Epithelial cell of esophagus (primary cell): ENCODE measurements around the gene DGKI.

ENCODE experiments used
- DNase-seq: peaks from one replicate; pipeline ENCODE4 v3.0.0; 2010; ENCODE audit warnings: low read depth
- H3K4me3 ChIP-seq: 2 replicates; pipeline ENCODE4 v1.5.1; 2011; ENCODE audit warnings: mild to moderate bottlenecking, low read length, control low read depth
- TF ChIP-seq, protein P1 (sequence below): IDR thresholded peaks from 2 replicates; pipeline ENCODE4 v1.5.1; 2011; ENCODE audit warnings: low read depth, mild to moderate bottlenecking, low read length, control low read depth, inconsistent platforms; ENCODE audit not compliant: insufficient read depth; ENCODE audit errors: missing control alignments

DGKI gene

DNA sequence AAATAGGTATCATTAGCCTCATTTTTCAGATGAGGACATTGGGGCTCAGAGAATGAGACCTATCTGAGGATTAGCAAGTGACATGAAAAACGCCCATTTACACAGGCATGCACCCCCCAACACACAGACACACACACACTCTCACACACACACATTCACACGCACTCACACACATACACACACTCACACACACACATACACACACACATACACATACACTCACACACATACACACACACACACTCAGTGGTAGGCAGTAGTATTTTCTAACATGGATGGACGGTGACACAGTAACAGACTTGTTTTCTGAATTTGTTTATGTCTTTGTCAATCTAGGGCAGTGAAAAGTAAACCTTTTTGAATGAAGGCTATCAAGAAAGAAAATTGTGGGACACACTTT lies 21.3 kb downstream of the DGKI start:
- TF ChIP-seq, protein P1, sequence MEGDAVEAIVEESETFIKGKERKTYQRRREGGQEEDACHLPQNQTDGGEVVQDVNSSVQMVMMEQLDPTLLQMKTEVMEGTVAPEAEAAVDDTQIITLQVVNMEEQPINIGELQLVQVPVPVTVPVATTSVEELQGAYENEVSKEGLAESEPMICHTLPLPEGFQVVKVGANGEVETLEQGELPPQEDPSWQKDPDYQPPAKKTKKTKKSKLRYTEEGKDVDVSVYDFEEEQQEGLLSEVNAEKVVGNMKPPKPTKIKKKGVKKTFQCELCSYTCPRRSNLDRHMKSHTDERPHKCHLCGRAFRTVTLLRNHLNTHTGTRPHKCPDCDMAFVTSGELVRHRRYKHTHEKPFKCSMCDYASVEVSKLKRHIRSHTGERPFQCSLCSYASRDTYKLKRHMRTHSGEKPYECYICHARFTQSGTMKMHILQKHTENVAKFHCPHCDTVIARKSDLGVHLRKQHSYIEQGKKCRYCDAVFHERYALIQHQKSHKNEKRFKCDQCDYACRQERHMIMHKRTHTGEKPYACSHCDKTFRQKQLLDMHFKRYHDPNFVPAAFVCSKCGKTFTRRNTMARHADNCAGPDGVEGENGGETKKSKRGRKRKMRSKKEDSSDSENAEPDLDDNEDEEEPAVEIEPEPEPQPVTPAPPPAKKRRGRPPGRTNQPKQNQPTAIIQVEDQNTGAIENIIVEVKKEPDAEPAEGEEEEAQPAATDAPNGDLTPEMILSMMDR, result no peak
- H3K4me3 ChIP-seq, result no peak overlapping the region
- DNase-seq, result no peak

DNA sequence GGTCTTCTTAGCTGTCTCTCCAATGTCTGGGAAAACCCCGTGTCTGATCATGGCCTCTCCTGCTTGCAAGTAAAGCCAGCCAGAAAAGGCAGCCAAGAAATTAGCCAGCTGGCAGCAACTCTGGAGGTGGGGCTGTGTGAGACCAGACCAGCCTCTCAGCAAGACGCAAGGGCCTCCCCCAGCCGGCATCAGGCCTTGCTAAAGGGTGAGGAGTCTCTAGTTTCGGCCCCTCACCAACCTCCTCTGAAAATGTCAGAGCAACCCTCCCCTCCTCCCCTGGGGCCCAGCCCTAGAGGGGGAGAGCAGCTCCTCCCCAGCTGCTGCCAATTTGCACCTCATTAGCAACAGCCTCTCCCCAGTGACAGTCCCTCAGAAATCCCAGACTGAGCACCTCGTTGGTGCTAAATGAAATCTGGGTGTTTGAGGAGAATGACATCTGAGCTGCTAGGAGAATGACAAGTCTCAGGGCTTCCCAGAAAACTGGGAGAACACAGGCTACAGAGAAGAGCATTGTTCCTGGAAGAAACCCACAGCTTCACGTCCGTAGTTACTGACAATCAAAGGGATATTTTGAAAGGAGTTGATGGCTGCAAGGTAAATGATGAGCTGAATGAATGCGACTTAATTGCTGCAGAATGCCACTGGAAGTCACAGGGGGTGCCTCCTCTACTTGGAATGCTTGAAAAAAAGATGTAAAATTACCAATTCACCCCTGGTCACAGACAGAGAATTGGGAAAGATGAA lies 25.9 kb downstream of the DGKI start:
- no peak overlapping the region for H3K4me3 ChIP-seq
- peak; percentile 5 for DNase-seq
- TF ChIP-seq, protein P1, result no peak

DNA sequence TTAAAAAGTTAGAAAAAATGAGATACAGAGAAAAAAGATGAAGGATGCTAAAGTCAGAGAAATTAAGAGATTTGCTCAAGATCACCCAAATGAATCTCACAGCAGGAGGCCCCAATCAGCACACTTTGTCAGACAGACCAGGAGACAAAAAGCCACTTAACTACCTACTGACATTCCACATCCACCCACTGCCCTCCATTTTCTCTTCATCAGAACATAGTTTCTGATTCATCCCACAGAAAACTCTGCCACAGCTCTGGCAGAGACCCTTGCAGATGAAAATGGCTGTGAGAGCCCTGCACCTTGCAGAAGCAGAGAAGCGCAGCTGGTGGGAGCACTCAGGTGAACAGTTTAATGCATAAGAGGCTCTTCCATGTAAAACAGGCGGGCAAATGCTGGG lies 26.6 kb downstream of the DGKI start:
- no peak for DNase-seq
- no peak overlapping the region for H3K4me3 ChIP-seq
- TF ChIP-seq, protein P1, result no peak

DNA sequence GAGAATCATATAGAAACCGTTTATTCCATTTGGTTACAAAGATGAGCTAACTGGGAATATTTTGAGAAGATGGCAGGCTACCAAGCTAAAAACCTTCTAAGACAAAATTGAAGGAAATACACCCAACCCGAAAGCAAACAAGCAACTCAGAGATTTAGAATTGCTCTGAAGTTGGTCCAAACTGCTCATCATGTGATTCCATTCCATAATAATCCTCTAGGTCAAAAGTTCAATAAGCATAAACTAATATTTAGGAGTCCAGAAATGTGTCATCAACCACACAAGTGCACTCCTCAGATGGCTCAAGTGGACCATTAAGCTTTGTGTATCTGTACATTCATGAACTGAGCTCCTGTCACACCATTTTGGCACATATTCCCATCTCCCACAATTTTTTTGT lies 28.7 kb downstream of the DGKI start:
- TF ChIP-seq, protein P1, result no peak
- no peak for DNase-seq
- no peak overlapping the region for H3K4me3 ChIP-seq

DNA sequence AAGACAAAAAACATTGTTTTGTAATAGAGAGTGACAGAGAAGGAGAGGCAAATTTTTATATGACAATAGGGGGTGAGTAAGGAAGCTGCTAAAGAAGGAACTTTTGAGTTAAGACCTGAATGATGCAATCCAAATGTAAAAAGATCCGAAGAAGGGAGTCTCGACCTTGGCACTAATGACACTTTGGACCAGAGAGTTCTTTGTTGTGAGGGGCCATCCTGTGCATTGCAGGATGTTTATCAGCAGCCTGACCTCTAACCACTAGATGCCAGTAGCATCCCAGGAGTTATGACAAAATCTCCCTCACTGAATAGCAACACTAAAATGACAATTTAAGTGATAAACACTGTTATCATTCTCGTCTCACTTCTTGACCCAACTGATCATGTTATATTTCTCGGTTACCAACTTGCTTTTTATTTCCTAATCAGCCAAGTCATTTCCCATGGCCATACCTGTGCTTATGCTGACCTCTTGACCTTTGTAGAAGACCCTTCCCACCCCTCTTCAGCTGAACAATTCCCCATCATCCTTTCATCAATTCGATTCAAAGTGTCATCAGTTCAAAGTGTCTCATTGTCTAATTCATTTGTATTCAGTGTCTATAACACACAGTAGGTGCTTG lies 30.0 kb downstream of the DGKI start:
- peak; percentile 27 for DNase-seq
- TF ChIP-seq, protein P1, result peak; percentile 56
- H3K4me3 ChIP-seq, result no peak overlapping the region

DNA sequence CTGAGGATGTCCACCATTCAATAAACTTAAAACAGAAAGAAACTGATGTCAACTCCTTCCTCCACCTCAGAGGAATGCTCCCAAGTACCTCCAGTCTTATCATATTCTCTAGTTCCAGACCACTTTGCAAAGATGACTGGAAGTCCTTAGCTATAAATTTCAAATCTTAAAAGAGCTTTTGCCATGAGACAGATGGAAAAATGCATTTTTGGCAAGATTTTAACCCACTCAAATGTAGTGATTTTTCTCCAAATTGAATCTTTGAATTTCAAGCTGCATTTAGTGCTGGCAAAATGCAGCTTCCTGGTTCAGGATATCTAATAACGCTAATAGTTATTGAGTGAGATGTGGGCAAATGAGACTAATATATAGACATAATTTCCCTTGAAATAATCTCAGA lies 33.2 kb downstream of the DGKI start:
- H3K4me3 ChIP-seq, result no peak overlapping the region
- TF ChIP-seq, protein P1, result no peak
- no peak for DNase-seq
